ENCODE results near the gene FBXW11. TPM values are rescaled to one million over a fixed set of nuclear protein-coding genes. Genes with fewer than 3 reads are reported as not detected.

Gene FBXW11
- total RNA-seq, 2 donors from 2014 or later = 25.9 to 35.5 TPM

- Histone ChIP-seq H3K27me3 (no peaks in the 10 kb centered on the region), H3K9ac (ENCODE audit: low read depth in 2 of 2, low read length in 2 of 2) (no peak overlapping the region), H3K4me1 (no peaks in the 10 kb centered on the region), H3K36me3 (no peaks in the 10 kb centered on the region), H3K9me3 (no peaks in the 10 kb centered on the region), H3K4me3 (no peak overlapping the region), H3K27ac (no peak overlapping the region)
- TF ChIP-seq CTCF (IDR thresholded peaks at IDR 0.05) = no peak
- DNase-seq = no peak
- intact Hi-C loops (cut with DNase I) = no loop called here
These were observed 66.5 kb downstream of the FBXW11 start for GRCh38 chr5:171939951-171940350.

- DNase-seq = no peak
- Histone ChIP-seq H3K36me3 (no peaks in the 10 kb centered on the region), H3K27ac (no peak overlapping the region), H3K4me3 (no peak overlapping the region), H3K9ac (ENCODE audit: low read depth in 2 of 2, low read length in 2 of 2) (no peak overlapping the region), H3K9me3 (no peaks in the 10 kb centered on the region), H3K4me1 (no peaks in the 10 kb centered on the region), H3K27me3 (no peaks in the 10 kb centered on the region)
- no peak for TF ChIP-seq CTCF (IDR thresholded peaks at IDR 0.05)
- intact Hi-C loops (cut with DNase I) = no loop called here
These were observed 68.1 kb downstream of the FBXW11 start for GRCh38 chr5:171938358-171938757.

- TF ChIP-seq CTCF (IDR thresholded peaks at IDR 0.05) = no peak
- H3K36me3 ChIP-seq = no peaks in the 10 kb centered on the region
- H3K27me3 ChIP-seq = no peaks in the 10 kb centered on the region
- H3K9me3 ChIP-seq = no peaks in the 10 kb centered on the region
- no peak overlapping the region for H3K4me3 ChIP-seq
- no peak overlapping the region for H3K27ac ChIP-seq
- H3K4me1 ChIP-seq = no peaks in the 10 kb centered on the region
- intact Hi-C loops (cut with DNase I) = no loop called here
- DNase-seq = no peak
- H3K9ac ChIP-seq (ENCODE audit: low read depth in 2 of 2, low read length in 2 of 2) = no peak overlapping the region
These were observed 69.1 kb downstream of the FBXW11 start for GRCh38 chr5:171937351-171937750.

- Histone ChIP-seq H3K4me1 (no peaks in the 10 kb centered on the region), H3K27me3 (no peaks in the 10 kb centered on the region), H3K9me3 (no peaks in the 10 kb centered on the region), H3K9ac (ENCODE audit: low read depth in 2 of 2, low read length in 2 of 2) (no peak overlapping the region), H3K4me3 (no peak overlapping the region), H3K27ac (no peak overlapping the region), H3K36me3 (no peaks in the 10 kb centered on the region)
- DNase-seq = no peak
- intact Hi-C loops (cut with DNase I) = no loop called here
- no peak for TF ChIP-seq CTCF (IDR thresholded peaks at IDR 0.05)
These were observed 71.9 kb downstream of the FBXW11 start for GRCh38 chr5:171934586-171934985.

- Histone ChIP-seq H3K4me3 (no peak overlapping the region), H3K4me1 (no peaks in the 10 kb centered on the region), H3K9me3 (no peaks in the 10 kb centered on the region), H3K27ac (no peak overlapping the region), H3K9ac (ENCODE audit: low read depth in 2 of 2, low read length in 2 of 2) (no peak overlapping the region), H3K27me3 (no peaks in the 10 kb centered on the region), H3K36me3 (no peaks in the 10 kb centered on the region)
- DNase-seq = no peak
- intact Hi-C loops (cut with DNase I) = no loop called here
- no peak for TF ChIP-seq CTCF (IDR thresholded peaks at IDR 0.05)
These were observed 75.3 kb downstream of the FBXW11 start for GRCh38 chr5:171931163-171931562.

All from colonic mucosa (tissue), 4 donors.